ENCODE data around the gene RAI1.

GRCh38 chr17:17661134-17661533 is 20.1 kb upstream of the RAI1 start:
- TF ChIP-seq RAD51 (IDR thresholded peaks at IDR 0.05) (no peak), CTCF (IDR thresholded peaks at IDR 0.05 in 2 of 3, conservative IDR thresholded peaks at IDR 0.05 in 1 of 3; ENCODE audit: control insufficient read depth in 2 of 3, extremely low read depth in 1 of 3, insufficient read depth in 1 of 3, low read depth in 3 of 3, low read length in 3 of 3) (no peak), NR2C2 (IDR thresholded peaks at IDR 0.05; ENCODE audit: borderline replicate concordance, control insufficient read depth, insufficient read length, low read depth) (no peak), ZNF24 (IDR thresholded peaks at IDR 0.05) (no peak), E2F4 (IDR thresholded peaks at IDR 0.05; ENCODE audit: low read depth, low read length) (no peak), CEBPB (IDR thresholded peaks at IDR 0.05; ENCODE audit: borderline replicate concordance in 1 of 2, low read depth in 2 of 2, low read length in 2 of 2) (no peak), ESRRA (IDR thresholded peaks at IDR 0.05; ENCODE audit: low read length) (no peak), ETV6 (conservative IDR thresholded peaks at IDR 0.05 in 1 of 2, IDR thresholded peaks at IDR 0.05 in 1 of 2; ENCODE audit: borderline replicate concordance in 1 of 2, low read depth in 1 of 2) (no peak)
